IMR-90 (cell line): ENCODE results near the gene FLVCR1. TPM values are rescaled to one million over a fixed set of nuclear protein-coding genes. Genes with fewer than 3 reads are reported as not detected.

Experiments
- ATAC-seq: fragments of 200-7000 bp; cut with Tn5 transposase; 2 replicates; pipeline ENCODE4 v1.9.1; 2020; ENCODE audit warnings: low read depth, mild to moderate bottlenecking, moderate library complexity
- BruUV-seq: library from RNA; stranded (reverse); fragments of 400-500 nt; replicated peaks from 2 replicates; lab custom pipeline; 2021; lab: Mats Ljungman, UMichigan
- CTCF ChIA-PET: fragments of 300-600 bp; formaldehyde crosslinking; extraction: SDS; loops from one replicate; lab custom pipeline; 2021; ENCODE audit warnings: antibody characterized with exemption; lab: Yijun Ruan, JAX
- POLR2A ChIA-PET: fragments of 300-600 bp; sonication (Branson Sonifier 250); formaldehyde crosslinking; loops from one replicate; lab custom pipeline; 2022; ENCODE audit warnings: antibody characterized with exemption; ENCODE audit not compliant: unreplicated experiment; lab: Charles Lee
- DNase-seq: peaks from one replicate; pipeline ENCODE4 v3.0.0; 2013
- H2AFZ ChIP-seq: replicated peaks from 2 replicates; pipeline ENCODE3; 2013; ENCODE audit warnings: low read length, mild to moderate bottlenecking; ENCODE audit not compliant: poor library complexity
- H2AK5ac ChIP-seq: 2 replicates; pipeline ENCODE4 v1.6.1; 2013; ENCODE audit warnings: low read depth, low read length, inconsistent platforms
- H2AK9ac ChIP-seq: replicated peaks from 2 replicates; pipeline ENCODE3; 2013; ENCODE audit warnings: mild to moderate bottlenecking, low read depth, low read length, moderate library complexity; ENCODE audit not compliant: poor library complexity
- H2BK120ac ChIP-seq: 2 replicates; pipeline ENCODE4 v1.6.1; 2013; ENCODE audit warnings: low read depth, low read length, inconsistent platforms
- H2BK15ac ChIP-seq: 3 replicates; pipeline ENCODE4 v1.6.1; 2013; ENCODE audit warnings: low read depth, low read length, inconsistent platforms
- H2BK20ac ChIP-seq: 2 replicates; pipeline ENCODE4 v1.6.1; 2013; ENCODE audit warnings: low read depth, mild to moderate bottlenecking, inconsistent platforms, low read length, moderate library complexity
- H2BK5ac ChIP-seq: 2 replicates; pipeline ENCODE4 v1.6.1; 2013; ENCODE audit warnings: mild to moderate bottlenecking, low read depth, low read length, inconsistent platforms; ENCODE audit not compliant: poor library complexity, severe bottlenecking
- H3K14ac ChIP-seq: replicated peaks from 2 replicates; pipeline ENCODE4 v1.6.1; 2013; ENCODE audit warnings: low read depth, low read length, inconsistent platforms
- H3K18ac ChIP-seq: 2 replicates; pipeline ENCODE4 v1.6.1; 2013; ENCODE audit warnings: low read depth, low read length, control low read depth
- H3K23ac ChIP-seq: 2 replicates; pipeline ENCODE4 v1.6.1; 2013; ENCODE audit warnings: low read depth, low read length, inconsistent platforms
- H3K27ac ChIP-seq: 2 replicates; pipeline ENCODE4 v1.5.1; 2013; ENCODE audit warnings: mild to moderate bottlenecking, control low read depth, low read length; ENCODE audit not compliant: insufficient read depth
- H3K27me3 ChIP-seq: 2 replicates; pipeline ENCODE4 v1.6.1; 2013; ENCODE audit warnings: low read length; ENCODE audit not compliant: control insufficient read depth, insufficient read depth
- H3K36me3 ChIP-seq: 2 replicates; pipeline ENCODE4 v1.6.1; 2013; ENCODE audit warnings: low read length, mixed read lengths; ENCODE audit not compliant: control insufficient read depth, insufficient read depth
- H3K4ac ChIP-seq: 2 replicates; pipeline ENCODE4 v1.6.1; 2013; ENCODE audit warnings: low read depth, low read length, inconsistent platforms
- H3K4me1 ChIP-seq: 2 replicates; pipeline ENCODE4 v1.6.1; 2013; ENCODE audit warnings: low read length, mixed read lengths; ENCODE audit not compliant: control insufficient read depth, insufficient read depth
- H3K4me2 ChIP-seq: 2 replicates; pipeline ENCODE4 v1.6.1; 2013; ENCODE audit warnings: low read depth, mild to moderate bottlenecking, control low read depth, low read length, moderate library complexity
- H3K4me3 ChIP-seq: 2 replicates; pipeline ENCODE4 v1.5.1; 2013; ENCODE audit warnings: low read depth, mild to moderate bottlenecking, control low read depth, low read length, moderate library complexity; ENCODE audit not compliant: insufficient read depth
- H3K56ac ChIP-seq: 2 replicates; pipeline ENCODE4 v1.6.1; 2013; ENCODE audit warnings: low read length, inconsistent platforms; ENCODE audit not compliant: insufficient read depth; ENCODE audit errors: extremely low read depth
- H3K79me1 ChIP-seq, 2 experiments: 2 replicates each; pipeline ENCODE4 v1.6.1; 2013; ENCODE audit warnings: low read length in 2 of 2, inconsistent platforms in 1 of 2, low read depth in 1 of 2
- H3K9ac ChIP-seq: 2 replicates; pipeline ENCODE4 v1.6.1; 2013; ENCODE audit warnings: low read depth, low read length, control low read depth
- H3K9me1 ChIP-seq: 2 replicates; pipeline ENCODE4 v1.6.1; 2013; ENCODE audit warnings: low read length, inconsistent platforms; ENCODE audit not compliant: insufficient read depth
- H3K9me3 ChIP-seq: 2 replicates; pipeline ENCODE4 v1.6.1; 2013; ENCODE audit warnings: low read length; ENCODE audit not compliant: control insufficient read depth, insufficient read depth
- H4K20me1 ChIP-seq: 2 replicates; pipeline ENCODE4 v1.6.1; 2013; ENCODE audit warnings: low read length, inconsistent platforms; ENCODE audit not compliant: insufficient read depth
- H4K5ac ChIP-seq: 2 replicates; pipeline ENCODE4 v1.6.1; 2013; ENCODE audit warnings: mild to moderate bottlenecking, low read depth, low read length, control low read depth
- H4K8ac ChIP-seq, 2 experiments: 2 replicates each; pipeline ENCODE4 v1.6.1; 2013; ENCODE audit warnings: low read depth in 2 of 2, low read length in 2 of 2, control low read depth in 1 of 2, inconsistent platforms in 1 of 2
- H4K91ac ChIP-seq: 2 replicates; pipeline ENCODE4 v1.6.1; 2013; ENCODE audit warnings: low read depth, low read length, inconsistent platforms; ENCODE audit not compliant: insufficient read depth
- BHLHE40 ChIP-seq: fragments of 150-350 bp; IDR thresholded peaks from 2 replicates; pipeline ENCODE4 v1.6.1; 2016; ENCODE audit warnings: mild to moderate bottlenecking, low read depth, low read length
- NFE2L2 ChIP-seq: fragments of 150-350 bp; IDR thresholded peaks from 2 replicates; pipeline ENCODE4 v1.6.1; 2016; ENCODE audit warnings: low read depth, mild to moderate bottlenecking, low read length
- POLR2A ChIP-seq: IDR thresholded peaks from 2 replicates; pipeline ENCODE4 v1.6.1; 2012; ENCODE audit warnings: mild to moderate bottlenecking, low read depth, low read length
- RAD21 ChIP-seq: IDR thresholded peaks from 2 replicates; pipeline ENCODE4 v1.6.1; 2012; ENCODE audit warnings: low read length, improper control_type of control experiment
- RFX5 ChIP-seq: IDR thresholded peaks from 2 replicates; pipeline ENCODE4 v1.8.0; 2012; ENCODE audit warnings: low read depth, mild to moderate bottlenecking, low read length, moderate library complexity
- WGBS, 2 experiments: methylation state at CpG; one replicate each; pipeline versions ENCODE4 v1.1.5 to v1.1.7; 2013; ENCODE audit warnings: missing lambda C conversion rate in 2 of 2; ENCODE audit not compliant: insufficient read length in 1 of 2; ENCODE audit errors: extremely low coverage in 2 of 2; 5-methylcytosine and 5-hydroxymethylcytosine counted together
- dilution Hi-C: fragments of 300-500 bp; cut with HindIII; formaldehyde crosslinking; loops from one replicate; pipeline ENCODE4 v1.14.3; 2018; ENCODE audit warnings: low sequenced_read_pairs; ENCODE audit not compliant: unreplicated experiment
- in situ Hi-C: fragments of 300-500 bp; cut with MboI; formaldehyde crosslinking; loops from 3 replicates; pipeline ENCODE4 v1.14.3; 2019; ENCODE audit warnings: low sequenced_read_pairs, inconsistent platforms, mixed read lengths
- intact Hi-C: fragments of 100-400 bp; cut with micrococcal nuclease; formaldehyde crosslinking; loops from 2 replicates; pipeline ENCODE4 v1.10.0; 2022
- polyA plus RNA-seq, 3 experiments: library from polyadenylated mRNA; depleted of rRNA; stranded (reverse); fragments of >200 nt; gene quantifications; 2 replicates each; pipeline ENCODE4 v1.2.3, GENCODE V29; 2012; ENCODE audit warnings: low replicate concordance in 1 of 3
- total RNA-seq: library from RNA; depleted of rRNA; stranded (reverse); fragments of >200 nt; gene quantifications from 2 replicates; pipeline ENCODE4 v1.2.3, GENCODE V29; 2012

FLVCR1 gene
- total and polyA plus RNA-seq, 2 of the 4 experiments (the other 2 are of a cell fraction), result 2.4 to 3.9 TPM

DNA sequence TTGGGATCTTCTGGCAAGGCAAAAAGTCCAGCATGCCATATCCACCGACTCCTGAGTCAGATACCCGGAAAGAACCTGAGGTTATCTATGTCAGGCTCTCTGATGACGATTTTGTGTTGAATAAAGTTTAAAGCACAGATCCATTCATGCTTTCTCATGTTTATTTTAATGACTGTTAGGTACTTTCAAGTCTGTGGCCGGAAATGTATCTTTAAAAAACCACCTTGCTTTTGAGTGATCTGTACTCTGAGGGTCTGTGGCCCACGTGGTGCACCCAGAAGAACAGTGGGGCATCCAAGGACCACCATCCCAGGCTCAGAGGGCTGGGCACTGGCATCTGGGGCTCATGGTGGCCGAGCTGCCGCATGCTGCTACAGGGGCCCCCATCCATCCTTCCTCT is 62.2 kb downstream of the FLVCR1 start:
- H4K20me1 ChIP-seq, result peaks cover 7% of the 10 kb centered on the region
- no peak overlapping the region for H3K4ac ChIP-seq
- no TSS peak for BruUV-seq
- H3K18ac ChIP-seq, result no peak overlapping the region
- H3K9me3 ChIP-seq, result no peaks in the 10 kb centered on the region
- no peak overlapping the region for H4K91ac ChIP-seq
- H2AFZ ChIP-seq, result no peak overlapping the region
- H3K27me3 ChIP-seq, result peaks cover 29% of the 10 kb centered on the region
- no peak overlapping the region for H3K9ac ChIP-seq
- H2BK20ac ChIP-seq, result no peak overlapping the region
- no peak overlapping the region for H3K56ac ChIP-seq
- CTCF ChIA-PET, result no interaction called here
- no peaks in the 10 kb centered on the region for H3K79me1 ChIP-seq
- WGBS, 2 experiments, result 60% methylated on average over 2 of the region's 7 CpGs; no CpG with 5 or more reads in 1 of the 2 experiments
- H2AK5ac ChIP-seq, result no peak overlapping the region
- POLR2A ChIA-PET, result no interaction called here
- TF ChIP-seq NFE2L2, result no peak
- no peak for TF ChIP-seq RFX5
- no peak for TF ChIP-seq POLR2A
- TF ChIP-seq RAD21, result no peak
- no peak for TF ChIP-seq BHLHE40
- no peaks in the 10 kb centered on the region for H3K36me3 ChIP-seq
- no peak overlapping the region for H3K27ac ChIP-seq
- H3K14ac ChIP-seq, result no peak overlapping the region
- DNase-seq (no peak), ATAC-seq (no peak)
- H2AK9ac ChIP-seq, result no peak overlapping the region
- H2BK120ac ChIP-seq, result no peak overlapping the region
- peaks cover 8% of the 10 kb centered on the region; the same call in 1 of the 2 replicates for H3K4me1 ChIP-seq
- in situ Hi-C loops, result no loop called here
- intact Hi-C loops, result no loop called here
- dilution Hi-C loops, result no loop called here
- no peak overlapping the region for H3K4me2 ChIP-seq
- no peak overlapping the region for H2BK5ac ChIP-seq
- H4K5ac ChIP-seq, result no peak overlapping the region
- peaks cover 4% of the 10 kb centered on the region; the same call in 1 of the 2 replicates for H3K9me1 ChIP-seq
- no peak overlapping the region for H2BK15ac ChIP-seq
- no peak overlapping the region for H3K23ac ChIP-seq
- H4K8ac ChIP-seq, result no peak overlapping the region
- H3K4me3 ChIP-seq, result no peak overlapping the region
